Liver (tissue), 9 donors: Measurements from ENCODE around the gene NDUFS3. TPM values are rescaled to one million over a fixed set of nuclear protein-coding genes. Genes with fewer than 3 reads are reported as not detected.

Source experiments
- DNase-seq: peaks from one replicate; pipeline ENCODE4 v3.0.0-alpha.2; 2017; ENCODE audit warnings: low spot score
- H3K27ac ChIP-seq, 2 donors: one replicate each; pipeline ENCODE4 v1.7.0; 2013; ENCODE audit warnings: inconsistent platforms in 2 of 2, low read length in 2 of 2, control low read depth in 1 of 2, low read depth in 1 of 2, mild to moderate bottlenecking in 1 of 2
- H3K27me3 ChIP-seq, 4 donors: one replicate each; pipeline versions ENCODE4 v1.6.1 to v1.7.0; 2013; ENCODE audit warnings: low read length in 3 of 4, inconsistent platforms in 1 of 4, mild to moderate bottlenecking in 1 of 4, moderate library complexity in 1 of 4; ENCODE audit not compliant: control insufficient read depth in 4 of 4, insufficient read depth in 4 of 4
- H3K36me3 ChIP-seq, 4 donors: one replicate each; pipeline versions ENCODE4 v1.6.1 to v1.7.0; 2013; ENCODE audit warnings: low read length in 3 of 4, mild to moderate bottlenecking in 3 of 4, low read depth in 1 of 4, moderate library complexity in 1 of 4; ENCODE audit not compliant: control insufficient read depth in 4 of 4, insufficient read depth in 3 of 4
- H3K4me1 ChIP-seq, 4 donors: one replicate each; pipeline versions ENCODE4 v1.6.1 to v1.7.0; 2013; ENCODE audit warnings: low read length in 3 of 4, mild to moderate bottlenecking in 3 of 4, moderate library complexity in 1 of 4; ENCODE audit not compliant: control insufficient read depth in 4 of 4, insufficient read depth in 4 of 4
- H3K4me3 ChIP-seq, 3 donors: one replicate each; pipeline versions ENCODE4 v1.6.1 to v1.7.0; 2013; ENCODE audit warnings: low read length in 3 of 3, control low read depth in 1 of 3, low read depth in 1 of 3, mild to moderate bottlenecking in 1 of 3
- H3K9ac ChIP-seq, 2 donors: one replicate each; pipeline ENCODE4 v1.7.0; 2013; ENCODE audit warnings: low read length in 2 of 2, mild to moderate bottlenecking in 2 of 2, moderate library complexity in 2 of 2, control low read depth in 1 of 2, low read depth in 1 of 2
- H3K9me3 ChIP-seq, 4 donors: one replicate each; pipeline versions ENCODE4 v1.6.1 to v1.7.0; 2013; ENCODE audit warnings: low read length in 3 of 4; ENCODE audit not compliant: control insufficient read depth in 4 of 4
- ATF3 ChIP-seq: IDR thresholded peaks from 2 replicates; pipeline ENCODE4 v1.6.1; 2016; ENCODE audit warnings: antibody characterized with exemption
- CTCF ChIP-seq: fragments of 150-350 bp; IDR thresholded peaks from 2 replicates; pipeline ENCODE4 v1.5.1; 2017; ENCODE audit warnings: improper control_type of control experiment, low read depth, low read length; ENCODE audit not compliant: missing input control
- EGR1 ChIP-seq, 2 donors: IDR thresholded peaks; 2 replicates each; pipeline ENCODE4 v1.6.1; 2016 to 2018; ENCODE audit warnings: antibody characterized with exemption in 2 of 2, low read depth in 2 of 2
- FOXA2 ChIP-seq: IDR thresholded peaks from 2 replicates; pipeline ENCODE4 v1.6.1; 2016; ENCODE audit warnings: antibody characterized with exemption
- GABPA ChIP-seq, 2 donors: IDR thresholded peaks in 1 of 2; conservative IDR thresholded peaks in 1 of 2; 2 replicates each; pipeline ENCODE4 v1.6.1; 2016; ENCODE audit warnings: antibody characterized with exemption in 2 of 2, mild to moderate bottlenecking in 1 of 2, moderate library complexity in 1 of 2
- HNF4A ChIP-seq, 2 donors: conservative IDR thresholded peaks; 2 replicates each; pipeline ENCODE4 v1.6.1; 2016; ENCODE audit warnings: antibody characterized with exemption in 2 of 2, mild to moderate bottlenecking in 2 of 2
- HNF4G ChIP-seq: IDR thresholded peaks from 2 replicates; pipeline ENCODE4 v1.6.1; 2016; ENCODE audit warnings: antibody characterized with exemption
- JUND ChIP-seq, 2 donors: IDR thresholded peaks; 2 replicates each; pipeline ENCODE4 v1.6.1; 2016; ENCODE audit warnings: antibody characterized with exemption in 2 of 2
- MAX ChIP-seq: IDR thresholded peaks from 2 replicates; pipeline ENCODE4 v1.6.1; 2016; ENCODE audit warnings: antibody characterized with exemption
- NR2F2 ChIP-seq: IDR thresholded peaks from 2 replicates; pipeline ENCODE4 v1.6.1; 2016; ENCODE audit warnings: antibody characterized with exemption
- RAD21 ChIP-seq, 2 donors: IDR thresholded peaks; 2 replicates each; pipeline ENCODE4 v1.6.1; 2016; ENCODE audit warnings: antibody characterized with exemption in 2 of 2, mild to moderate bottlenecking in 2 of 2
- REST ChIP-seq: IDR thresholded peaks from 2 replicates; pipeline ENCODE4 v1.6.1; 2016; ENCODE audit warnings: antibody characterized with exemption, mild to moderate bottlenecking
- RXRA ChIP-seq, 2 donors: IDR thresholded peaks; 2 replicates each; pipeline ENCODE4 v1.6.1; 2017 to 2018; ENCODE audit warnings: antibody characterized with exemption in 2 of 2, mild to moderate bottlenecking in 1 of 2
- TAF1 ChIP-seq: conservative IDR thresholded peaks from 2 replicates; pipeline ENCODE4 v1.6.1; 2016; ENCODE audit warnings: antibody characterized with exemption, mild to moderate bottlenecking
- YY1 ChIP-seq: IDR thresholded peaks from 2 replicates; pipeline ENCODE4 v1.6.1; 2016; ENCODE audit warnings: antibody characterized with exemption, mild to moderate bottlenecking
- WGBS: extraction: QIAGEN DNeasy Blood & Tissue Kit; methylation state at CpG from one replicate; pipeline ENCODE4 v1.1.7; 2013; 5-methylcytosine and 5-hydroxymethylcytosine counted together
- polyA plus RNA-seq, 2 donors: library from polyadenylated mRNA; stranded (reverse) in 1 of 2; unstranded in 1 of 2; fragments of 200-250 nt in 1 of 2; fragments of >200 nt in 1 of 2; fragmentation: Nextera tagmentation in 1 of 2; extraction: Ambion mirVana in 1 of 2; gene quantifications; one replicate each; pipeline versions ENCODE4 v1.2.1 to v1.2.3, GENCODE V29; 2013 to 2015
- total RNA-seq, 2 donors: library from RNA; depleted of rRNA; stranded (reverse); fragments of >200 nt; gene quantifications; one replicate each; pipeline ENCODE4 v1.2.3, GENCODE V29; 2014
- donor health status: healthy.
- donor health status: healthy.
- donor health status: healthy.
- donor health status: healthy.
- donor health status: healthy.

Gene NDUFS3
- total and polyA plus RNA-seq, 4 donors: 43.8 to 101 (median 67.8) TPM

- Histone ChIP-seq H3K9ac (peak within 1 kb of the TSS; percentile 93 to 96), H3K36me3 (no peaks in the 10 kb centered on the region), H3K4me1 (peaks cover 15 to 27% (median 25%) of the 10 kb centered on the region in 4 donors), H3K27me3 (no peaks in the 10 kb centered on the region), H3K27ac (peak within 1 kb of the TSS; percentile 93 to 96), H3K9me3 (no peaks in the 10 kb centered on the region), H3K4me3 (peak within 1 kb of the TSS; percentile 84 to 96 (median 85))
- peak in 1 of 2 donors; percentile 79 for TF ChIP-seq GABPA (IDR thresholded peaks at IDR 0.05 in 1 of 2, conservative IDR thresholded peaks at IDR 0.05 in 1 of 2)
- no peak for TF ChIP-seq MAX
- TF ChIP-seq YY1: peak; percentile 96
- TF ChIP-seq RAD21 (IDR thresholded peaks at IDR 0.05): peak; percentile 46 to 61
- TF ChIP-seq HNF4A (conservative IDR thresholded peaks at IDR 0.05): no peak
- no peak for TF ChIP-seq FOXA2
- peak; percentile 43 for TF ChIP-seq REST
- TF ChIP-seq CTCF: peak; percentile 88
- no peak for TF ChIP-seq HNF4G
- DNase-seq: peak; percentile 90
- WGBS: under 1% methylated on average over 89 of the region's 89 CpGs
These were observed 26.1 kb upstream of the NDUFS3 start, which contains the start of gene CELF1 for GRCh38 chr11:47552566-47553405. Gene CELF1, minus strand, starts transcription at chr11:47553132. Its CDS starts 53,609 bp downstream, at chr11:47499523.

- 26% methylated on average over 9 of the region's 9 CpGs for WGBS
- Histone ChIP-seq H3K27me3 (no peaks in the 10 kb centered on the region), H3K9ac (peak overlapping the region in 1 of 2 donors; percentile 81), H3K27ac (peak overlapping the region; percentile 93 to 96), H3K9me3 (no peaks in the 10 kb centered on the region), H3K36me3 (no peaks in the 10 kb centered on the region), H3K4me3 (peak overlapping the region; percentile 21 to 96 (median 85)), H3K4me1 (peaks cover 14 to 26% (median 24%) of the 10 kb centered on the region in 4 donors)
- DNase-seq: no peak
- TF ChIP-seq JUND (IDR thresholded peaks at IDR 0.05): no peak
- TF ChIP-seq EGR1 (IDR thresholded peaks at IDR 0.05; ENCODE audit: low read depth in 2 of 2): no peak
- TF ChIP-seq YY1: no peak
- TF ChIP-seq RAD21 (IDR thresholded peaks at IDR 0.05): no peak
- TF ChIP-seq MAX: no peak
- TF ChIP-seq RXRA (IDR thresholded peaks at IDR 0.05): no peak
- TF ChIP-seq TAF1: no peak
- TF ChIP-seq HNF4A (conservative IDR thresholded peaks at IDR 0.05): no peak
- no peak for TF ChIP-seq GABPA (IDR thresholded peaks at IDR 0.05 in 1 of 2, conservative IDR thresholded peaks at IDR 0.05 in 1 of 2)
- TF ChIP-seq REST: no peak
- TF ChIP-seq ATF3: no peak
- no peak for TF ChIP-seq NR2F2
- no peak for TF ChIP-seq CTCF
- TF ChIP-seq FOXA2: no peak
These were observed 25.5 kb upstream of the NDUFS3 start for GRCh38 chr11:47553406-47553743.
